Adrenal gland (tissue), 5 donors: Measurements from ENCODE around the gene ATP2B3.

Source experiments
- POLR2A ChIP-seq, 2 donors: fragments of 450-650 bp; IDR thresholded peaks; one replicate each; pipeline ENCODE4 v1.6.1; 2017; ENCODE audit warnings: antibody characterized with exemption in 2 of 2, mild to moderate bottlenecking in 2 of 2, moderate library complexity in 1 of 2
- TF ChIP-seq, protein P1 (sequence below), 6 experiments: fragments of 450-650 bp in 4 of 6; fragments of 200-600 bp in 2 of 6; sonication (generic) in 1 of 6; IDR thresholded peaks; 1 replicate in 5 of 6; 2 replicates in 1 of 6; pipeline versions ENCODE4 v1.5.1 to v1.8.0; 2016 to 2021; ENCODE audit warnings: antibody characterized with exemption in 6 of 6, mild to moderate bottlenecking in 2 of 6, moderate library complexity in 1 of 6
- donor health status: DM: no; HTN: no; CAD: no.

DNA sequence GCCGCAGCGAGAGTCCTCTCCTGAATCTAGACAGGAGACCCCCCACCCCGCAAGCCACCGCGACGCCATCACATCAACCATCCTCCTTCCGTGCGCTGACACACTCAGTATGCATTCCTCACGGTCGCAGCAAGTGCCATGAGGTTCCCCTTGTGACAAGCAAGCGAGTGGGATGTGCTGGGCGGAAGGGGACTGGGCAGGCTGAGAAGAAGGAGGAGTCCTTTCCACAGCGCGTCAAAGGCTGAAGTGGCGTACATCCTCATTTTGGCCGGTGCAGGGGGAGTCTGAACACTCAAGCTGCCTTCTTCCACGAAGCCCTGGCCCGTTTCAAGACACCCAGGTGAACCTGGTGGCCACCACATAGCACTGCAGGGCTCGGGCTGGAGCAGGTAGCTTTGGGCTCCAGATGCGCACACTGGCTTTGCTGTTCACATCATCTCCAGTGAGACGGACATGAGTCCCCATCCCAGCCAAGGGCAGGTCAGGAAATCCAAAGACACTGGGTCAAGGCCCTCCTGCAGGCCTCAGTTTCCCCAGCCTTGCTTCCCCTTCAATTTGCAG is 51.1 kb downstream of the ATP2B3 start:
- TF ChIP-seq POLR2A (IDR thresholded peaks at IDR 0.05): no peak
- TF ChIP-seq, protein P1, sequence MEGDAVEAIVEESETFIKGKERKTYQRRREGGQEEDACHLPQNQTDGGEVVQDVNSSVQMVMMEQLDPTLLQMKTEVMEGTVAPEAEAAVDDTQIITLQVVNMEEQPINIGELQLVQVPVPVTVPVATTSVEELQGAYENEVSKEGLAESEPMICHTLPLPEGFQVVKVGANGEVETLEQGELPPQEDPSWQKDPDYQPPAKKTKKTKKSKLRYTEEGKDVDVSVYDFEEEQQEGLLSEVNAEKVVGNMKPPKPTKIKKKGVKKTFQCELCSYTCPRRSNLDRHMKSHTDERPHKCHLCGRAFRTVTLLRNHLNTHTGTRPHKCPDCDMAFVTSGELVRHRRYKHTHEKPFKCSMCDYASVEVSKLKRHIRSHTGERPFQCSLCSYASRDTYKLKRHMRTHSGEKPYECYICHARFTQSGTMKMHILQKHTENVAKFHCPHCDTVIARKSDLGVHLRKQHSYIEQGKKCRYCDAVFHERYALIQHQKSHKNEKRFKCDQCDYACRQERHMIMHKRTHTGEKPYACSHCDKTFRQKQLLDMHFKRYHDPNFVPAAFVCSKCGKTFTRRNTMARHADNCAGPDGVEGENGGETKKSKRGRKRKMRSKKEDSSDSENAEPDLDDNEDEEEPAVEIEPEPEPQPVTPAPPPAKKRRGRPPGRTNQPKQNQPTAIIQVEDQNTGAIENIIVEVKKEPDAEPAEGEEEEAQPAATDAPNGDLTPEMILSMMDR (IDR thresholded peaks at IDR 0.05): no peak
